ENCODE results near the gene HES1.

The HES1 gene

GRCh38 chr3:194174980-194175379 is 39.0 kb downstream of the HES1 start:
- in situ Hi-C loops (cut with HindIII; ENCODE audit: low sequenced_read_pairs) = no loop called here
- H3K4me3 ChIP-seq (ENCODE audit: low read depth, low read length) = no peak overlapping the region
- no peak for TF ChIP-seq CTCF (IDR thresholded peaks at IDR 0.05; ENCODE audit: low read depth, low read length)
- DNase-seq (ENCODE audit: low read depth, low spot score) = no peak

GRCh38 chr3:194176274-194176991 is 40.5 kb downstream of the HES1 start:
- no peak overlapping the region for H3K4me3 ChIP-seq (ENCODE audit: low read depth, low read length)
- in situ Hi-C loops (cut with HindIII; ENCODE audit: low sequenced_read_pairs) = no loop called here
- no peak for DNase-seq (ENCODE audit: low read depth, low spot score)
- TF ChIP-seq CTCF (IDR thresholded peaks at IDR 0.05; ENCODE audit: low read depth, low read length) = no peak

GRCh38 chr3:194177141-194177540 is 41.2 kb downstream of the HES1 start:
- in situ Hi-C loops (cut with HindIII; ENCODE audit: low sequenced_read_pairs) = no loop called here
- H3K4me3 ChIP-seq (ENCODE audit: low read depth, low read length) = no peak overlapping the region
- no peak for TF ChIP-seq CTCF (IDR thresholded peaks at IDR 0.05; ENCODE audit: low read depth, low read length)
- DNase-seq (ENCODE audit: low read depth, low spot score) = no peak

GRCh38 chr3:194178128-194178527 is 42.2 kb downstream of the HES1 start:
- no peak for DNase-seq (ENCODE audit: low read depth, low spot score)
- in situ Hi-C loops (cut with HindIII; ENCODE audit: low sequenced_read_pairs) = no loop called here
- H3K4me3 ChIP-seq (ENCODE audit: low read depth, low read length) = no peak overlapping the region
- TF ChIP-seq CTCF (IDR thresholded peaks at IDR 0.05; ENCODE audit: low read depth, low read length) = no peak

- DNase-seq (ENCODE audit: low read depth, low spot score) = no peak
- TF ChIP-seq CTCF (IDR thresholded peaks at IDR 0.05; ENCODE audit: low read depth, low read length) = no peak
- in situ Hi-C loops (cut with HindIII; ENCODE audit: low sequenced_read_pairs) = no loop called here
- H3K4me3 ChIP-seq (ENCODE audit: low read depth, low read length) = no peak overlapping the region
Measured at GRCh38 chr3:194178669-194179068, 42.7 kb downstream of the HES1 start.

- in situ Hi-C loops (cut with HindIII; ENCODE audit: low sequenced_read_pairs) = no loop called here
- TF ChIP-seq CTCF (IDR thresholded peaks at IDR 0.05; ENCODE audit: low read depth, low read length) = no peak
- DNase-seq (ENCODE audit: low read depth, low spot score) = no peak
- H3K4me3 ChIP-seq (ENCODE audit: low read depth, low read length) = no peak overlapping the region
Measured at GRCh38 chr3:194180570-194180969, 44.6 kb downstream of the HES1 start.
